ENCODE measurements around the gene CPEB4. TPM values are rescaled to one million over a fixed set of nuclear protein-coding genes. Genes with fewer than 3 reads are reported as not detected.

The CPEB4 gene
- total and polyA plus RNA-seq, 10 of the 15 experiments (the other 5 are each of a cell fraction or from before 2014, with no cell fraction given), result 6.9 to 33.1 (median 20.4) TPM

DNA sequence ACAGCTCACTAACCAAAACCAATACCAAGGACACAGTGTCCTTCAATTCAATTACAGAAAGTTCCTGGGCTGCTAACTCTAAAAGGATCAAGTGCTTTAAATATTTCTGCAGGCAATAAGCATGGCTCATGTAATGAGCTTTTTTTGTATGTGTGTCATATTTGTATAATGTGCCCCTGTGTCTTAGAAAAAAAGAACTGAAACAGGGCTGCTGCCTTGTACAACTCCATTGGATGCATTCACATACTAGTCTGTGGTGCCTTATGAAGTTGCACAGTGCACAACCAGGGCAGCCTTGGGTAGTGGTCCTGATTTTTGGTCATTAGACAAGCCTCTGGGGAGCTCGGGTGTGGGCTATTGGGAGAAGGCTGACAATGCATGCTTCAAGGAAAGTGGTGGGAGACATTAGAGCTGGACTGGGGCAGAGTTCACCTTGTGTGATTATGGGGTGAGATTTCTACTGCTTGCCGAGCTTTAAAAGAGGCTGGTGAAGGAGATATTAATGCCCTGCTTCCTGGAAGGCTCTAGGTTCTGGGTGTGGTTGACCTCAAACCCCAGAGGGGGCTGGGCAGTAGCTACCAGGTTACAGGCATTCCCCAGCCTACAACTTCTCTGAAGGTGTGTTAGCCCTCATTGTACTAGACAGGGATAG, 3.6 kb upstream of the CPEB4 start:
- ChIA-PET POLR2A (interaction anchor here (0.6 to 16.1 kb wide), 17 partner anchors 9 to 204 kb away, joined by 3 to 240 read pairs (median 4); no protein-coding TSS in a partner anchor), CTCF (interaction anchor here (0.6 to 8.8 kb wide), 18 partner anchors 9 to 269 kb away, joined by 3 to 86 read pairs (median 6); partner anchors contain the start of gene BOD1), RAD21 (ENCODE audit: unreplicated experiment) (interaction anchor here (0.7 to 17.9 kb wide), 26 partner anchors 9 to 268 kb away, joined by 3 to 395 read pairs (median 4); partner anchors contain the start of gene BOD1), SMC1A (ENCODE audit: uncharacterized antibody, unreplicated experiment) (interaction anchor here (0.7 to 14.0 kb wide), 30 partner anchors 9 to 267 kb away, joined by 3 to 283 read pairs (median 5); partner anchors contain the start of gene BOD1)
- FAIRE-seq (peak; percentile 38), ATAC-seq (peak; percentile 40), DNase-seq (ENCODE audit: low read depth, low spot score) (peak; percentile 67)
- H3K36me3 ChIP-seq (ENCODE audit: control insufficient read depth in 2 of 2, insufficient read depth in 2 of 2, low read length in 1 of 2), result no peaks in the 10 kb centered on the region
- peaks cover 13% of the 10 kb centered on the region for H3K79me2 ChIP-seq (ENCODE audit: control insufficient read depth, insufficient read depth, low read length)
- no peaks in the 10 kb centered on the region for H3K27me3 ChIP-seq (replicated peaks in 1 of 2; ENCODE audit: control insufficient read depth in 2 of 2, insufficient read depth in 2 of 2, low read length in 1 of 2)
- 0% methylated on average over 2 of the region's 2 CpGs for WGBS (ENCODE audit: insufficient coverage, insufficient replicate concordance, low lambda C conversion rate, missing lambda C conversion rate)
- peak overlapping the region; percentile 68 for H2AFZ ChIP-seq (ENCODE audit: control insufficient read depth, low read depth, low read length)
- H3K4me1 ChIP-seq (ENCODE audit: control insufficient read depth, insufficient read depth, low read length), result peaks cover 30% of the 10 kb centered on the region
- H4K20me1 ChIP-seq (ENCODE audit: control insufficient read depth, insufficient read depth), result no peaks in the 10 kb centered on the region
- peaks cover 2% of the 10 kb centered on the region; the same call in 2 of the 3 replicates for H3K9me3 ChIP-seq (replicated peaks; ENCODE audit: control insufficient read depth, insufficient read depth, low read length)
- in situ Hi-C loops (cut with MboI) (loop anchor here (5.0 kb wide), 1 partner anchor 62 kb away; no protein-coding TSS in a partner anchor), intact Hi-C loops (cut with micrococcal nuclease; ENCODE audit: unreplicated experiment) (loop anchor here (5.0 kb wide), 1 partner anchor 202 kb away; no protein-coding TSS in a partner anchor)
- H3K27ac ChIP-seq (ENCODE audit: control insufficient read depth, insufficient read depth), result peak overlapping the region; percentile 86
- H3K4me3 ChIP-seq, result peak overlapping the region; percentile 26; the same call in 1 of the 2 replicates
- BruUV-seq (replicated peaks), result no TSS peak
- H3K9ac ChIP-seq (ENCODE audit: control insufficient read depth, insufficient read depth, low read length), result no peak overlapping the region; the same call in 1 of the 2 replicates
- peak overlapping the region; percentile 75 for H3K4me2 ChIP-seq (ENCODE audit: control insufficient read depth, insufficient read depth)
- 0 out of 2 replicates have a peak, but pooled peaks have one; percentile 32 for TF ChIP-seq IKZF1 (conservative IDR thresholded peaks at IDR 0.05)
- no peak for TF ChIP-seq ESRRA (IDR thresholded peaks at IDR 0.05; ENCODE audit: low read length)
- TF ChIP-seq RUNX3 (IDR thresholded peaks at IDR 0.05; ENCODE audit: low read length), result peak; percentile 89
- no peak for TF ChIP-seq ZBED1 (IDR thresholded peaks at IDR 0.05; ENCODE audit: borderline replicate concordance)
- peak; percentile 51 for TF ChIP-seq MEF2B (IDR thresholded peaks at IDR 0.05; ENCODE audit: partially characterized antibody, poor library complexity, severe bottlenecking)
- TF ChIP-seq EZH2 (IDR thresholded peaks at IDR 0.05; ENCODE audit: borderline replicate concordance, control insufficient read depth, low read depth, low read length), result no peak
- no peak for TF ChIP-seq ETV6 (conservative IDR thresholded peaks at IDR 0.05 in 1 of 2, IDR thresholded peaks at IDR 0.05 in 1 of 2; ENCODE audit: borderline replicate concordance in 1 of 2, low read depth in 1 of 2)
- TF ChIP-seq BCL11A (IDR thresholded peaks at IDR 0.05; ENCODE audit: low read depth, low read length), result no peak
- no peak for TF ChIP-seq EP300 (IDR thresholded peaks at IDR 0.05; ENCODE audit: borderline replicate concordance in 1 of 2, control insufficient read depth in 1 of 2, low read depth in 2 of 2, low read length in 2 of 2)
- 0 out of 2 replicates have a peak, but pooled peaks have one; percentile 33 for TF ChIP-seq MTA2 (IDR thresholded peaks at IDR 0.05; ENCODE audit: low read depth)
- TF ChIP-seq NR2F1 (conservative IDR thresholded peaks at IDR 0.05), result 0 out of 2 replicates have a peak, but pooled peaks have one; percentile 41
- TF ChIP-seq SREBF2 (IDR thresholded peaks at IDR 0.05; ENCODE audit: low read length), result no peak
- 0 out of 2 replicates have a peak, but pooled peaks have one; percentile 26 for TF ChIP-seq CREM (IDR thresholded peaks at IDR 0.05; ENCODE audit: low read depth)
- TF ChIP-seq, protein P1, sequence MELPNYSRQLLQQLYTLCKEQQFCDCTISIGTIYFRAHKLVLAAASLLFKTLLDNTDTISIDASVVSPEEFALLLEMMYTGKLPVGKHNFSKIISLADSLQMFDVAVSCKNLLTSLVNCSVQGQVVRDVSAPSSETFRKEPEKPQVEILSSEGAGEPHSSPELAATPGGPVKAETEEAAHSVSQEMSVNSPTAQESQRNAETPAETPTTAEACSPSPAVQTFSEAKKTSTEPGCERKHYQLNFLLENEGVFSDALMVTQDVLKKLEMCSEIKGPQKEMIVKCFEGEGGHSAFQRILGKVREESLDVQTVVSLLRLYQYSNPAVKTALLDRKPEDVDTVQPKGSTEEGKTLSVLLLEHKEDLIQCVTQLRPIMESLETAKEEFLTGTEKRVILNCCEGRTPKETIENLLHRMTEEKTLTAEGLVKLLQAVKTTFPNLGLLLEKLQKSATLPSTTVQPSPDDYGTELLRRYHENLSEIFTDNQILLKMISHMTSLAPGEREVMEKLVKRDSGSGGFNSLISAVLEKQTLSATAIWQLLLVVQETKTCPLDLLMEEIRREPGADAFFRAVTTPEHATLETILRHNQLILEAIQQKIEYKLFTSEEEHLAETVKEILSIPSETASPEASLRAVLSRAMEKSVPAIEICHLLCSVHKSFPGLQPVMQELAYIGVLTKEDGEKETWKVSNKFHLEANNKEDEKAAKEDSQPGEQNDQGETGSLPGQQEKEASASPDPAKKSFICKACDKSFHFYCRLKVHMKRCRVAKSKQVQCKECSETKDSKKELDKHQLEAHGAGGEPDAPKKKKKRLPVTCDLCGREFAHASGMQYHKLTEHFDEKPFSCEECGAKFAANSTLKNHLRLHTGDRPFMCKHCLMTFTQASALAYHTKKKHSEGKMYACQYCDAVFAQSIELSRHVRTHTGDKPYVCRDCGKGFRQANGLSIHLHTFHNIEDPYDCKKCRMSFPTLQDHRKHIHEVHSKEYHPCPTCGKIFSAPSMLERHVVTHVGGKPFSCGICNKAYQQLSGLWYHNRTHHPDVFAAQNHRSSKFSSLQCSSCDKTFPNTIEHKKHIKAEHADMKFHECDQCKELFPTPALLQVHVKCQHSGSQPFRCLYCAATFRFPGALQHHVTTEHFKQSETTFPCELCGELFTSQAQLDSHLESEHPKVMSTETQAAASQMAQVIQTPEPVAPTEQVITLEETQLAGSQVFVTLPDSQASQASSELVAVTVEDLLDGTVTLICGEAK (IDR thresholded peaks at IDR 0.05; ENCODE audit: borderline replicate concordance), result peak; percentile 42; the same call in 1 of the 2 replicates
- TF ChIP-seq STAT1 (conservative IDR thresholded peaks at IDR 0.05), result no peak
- 0 out of 2 replicates have a peak, but pooled peaks have one; percentile 11 for TF ChIP-seq MEF2A (IDR thresholded peaks at IDR 0.05; ENCODE audit: insufficient read depth, low read depth, low read length)
- peak; percentile 85 for TF ChIP-seq ZNF24 (IDR thresholded peaks at IDR 0.05)
- 0 out of 2 replicates have a peak, but pooled peaks have one; percentile 24 for TF ChIP-seq NBN (IDR thresholded peaks at IDR 0.05)
- no peak for TF ChIP-seq CEBPB (IDR thresholded peaks at IDR 0.05; ENCODE audit: borderline replicate concordance in 1 of 2, low read depth in 2 of 2, low read length in 2 of 2)
- TF ChIP-seq CBFB (IDR thresholded peaks at IDR 0.05; ENCODE audit: low read depth), result peak; percentile 69; the same call in 1 of the 2 replicates
